ENCODE data around the gene ELMO1. TPM values are rescaled to one million over a fixed set of nuclear protein-coding genes. Genes with fewer than 3 reads are reported as not detected.

The ELMO1 gene
- total and polyA plus RNA-seq, 2 of the 13 experiments (the other 11 are each of a cell fraction or from before 2014, with no cell fraction given), result 0.11 to 0.17 TPM

DNA sequence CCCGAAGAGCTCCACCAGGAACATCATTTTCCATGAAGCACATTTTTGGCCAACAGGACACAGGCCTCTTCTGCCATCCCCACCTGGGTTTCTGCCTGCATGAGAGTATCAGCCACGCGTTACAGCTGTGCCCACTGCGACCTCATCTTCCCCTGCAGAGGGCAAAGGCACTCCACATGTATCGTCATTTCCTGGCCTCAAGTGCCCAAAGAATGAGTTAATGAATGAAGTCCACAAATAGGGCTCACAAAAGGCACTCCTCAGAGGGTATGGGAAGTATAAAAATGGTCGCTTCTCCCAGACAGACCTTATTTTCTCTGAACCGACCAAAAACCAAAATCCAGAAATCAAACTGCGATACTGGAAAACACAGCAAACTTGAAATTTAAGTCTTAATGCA is 18.5 kb downstream of the ELMO1 start (continued):
- no peak for TF ChIP-seq KLF15 (CRISPR knock-in tag; IDR thresholded peaks at IDR 0.05; ENCODE audit: borderline replicate concordance)

DNA sequence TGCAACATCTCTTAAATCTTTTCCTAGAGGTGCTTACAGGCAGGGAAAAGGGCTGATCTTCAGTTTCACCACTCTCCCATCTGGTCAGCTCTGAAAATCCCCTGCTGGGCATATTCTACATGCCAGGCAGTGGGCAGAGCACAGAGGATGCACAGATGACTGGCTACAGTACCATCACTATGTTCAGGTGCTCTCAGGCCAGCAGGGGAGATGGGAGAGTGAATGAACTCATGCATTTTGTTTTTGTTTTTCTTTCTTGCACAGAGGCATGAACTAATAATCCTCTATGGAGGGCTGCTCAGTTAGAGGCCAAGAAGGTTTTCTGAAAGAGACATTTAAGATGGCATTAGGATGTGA is 19.3 kb downstream of the ELMO1 start:
- H3K4me1 ChIP-seq (ENCODE audit: insufficient read depth, low read length), result no peaks in the 10 kb centered on the region
- H3K9ac ChIP-seq (ENCODE audit: insufficient read depth, low read depth, low read length), result no peak overlapping the region
- no peaks in the 10 kb centered on the region for H3K36me3 ChIP-seq (replicated peaks in 1 of 2; ENCODE audit: control insufficient read depth in 1 of 2, insufficient read depth in 2 of 2, low read length in 2 of 2)
- no peak for TF ChIP-seq EHMT2 (IDR thresholded peaks at IDR 0.05; ENCODE audit: borderline replicate concordance, low read depth, low read length)
- TF ChIP-seq RFX5 (IDR thresholded peaks at IDR 0.05; ENCODE audit: low read depth, low read length), result no peak
- TF ChIP-seq ZNF75D (CRISPR knock-in tag; IDR thresholded peaks at IDR 0.05; ENCODE audit: borderline replicate concordance), result no peak
- no peak for TF ChIP-seq ZBTB21 (CRISPR knock-in tag; IDR thresholded peaks at IDR 0.05)
- TF ChIP-seq, protein P1, sequence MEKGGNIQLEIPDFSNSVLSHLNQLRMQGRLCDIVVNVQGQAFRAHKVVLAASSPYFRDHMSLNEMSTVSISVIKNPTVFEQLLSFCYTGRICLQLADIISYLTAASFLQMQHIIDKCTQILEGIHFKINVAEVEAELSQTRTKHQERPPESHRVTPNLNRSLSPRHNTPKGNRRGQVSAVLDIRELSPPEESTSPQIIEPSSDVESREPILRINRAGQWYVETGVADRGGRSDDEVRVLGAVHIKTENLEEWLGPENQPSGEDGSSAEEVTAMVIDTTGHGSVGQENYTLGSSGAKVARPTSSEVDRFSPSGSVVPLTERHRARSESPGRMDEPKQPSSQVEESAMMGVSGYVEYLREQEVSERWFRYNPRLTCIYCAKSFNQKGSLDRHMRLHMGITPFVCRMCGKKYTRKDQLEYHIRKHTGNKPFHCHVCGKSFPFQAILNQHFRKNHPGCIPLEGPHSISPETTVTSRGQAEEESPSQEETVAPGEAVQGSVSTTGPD (CRISPR knock-in tag; IDR thresholded peaks at IDR 0.05), result no peak
- TF ChIP-seq REL (CRISPR knock-in tag; conservative IDR thresholded peaks at IDR 0.05), result no peak
- no peak for TF ChIP-seq BORCS8-MEF2B (CRISPR knock-in tag; IDR thresholded peaks at IDR 0.05)
- no peak for TF ChIP-seq TRIM24 (CRISPR knock-in tag; IDR thresholded peaks at IDR 0.05)
- CTCF ChIA-PET (ENCODE audit: low intra/inter-chr PET ratio, low total read pairs), result no interaction called here
- POLR2A ChIA-PET, result no interaction called here
- DNase-seq (ENCODE audit: low spot score) (no peak), ATAC-seq (no peak), FAIRE-seq (no peak)
- H3K79me2 ChIP-seq (ENCODE audit: insufficient read depth, low read length), result no peaks in the 10 kb centered on the region
- H3K4me2 ChIP-seq (ENCODE audit: low read depth, low read length), result no peak overlapping the region
- H4K20me1 ChIP-seq (ENCODE audit: insufficient read depth, low read length), result no peaks in the 10 kb centered on the region
- H3K9me3 ChIP-seq (ENCODE audit: low read length), result no peaks in the 10 kb centered on the region
- no peak overlapping the region for H3K27ac ChIP-seq (ENCODE audit: extremely low read length, insufficient read depth, low read length)
- no peak overlapping the region for H2AFZ ChIP-seq (ENCODE audit: low read length)
- BruUV-seq (replicated peaks), result no TSS peak
- no peak overlapping the region for H3K4me3 ChIP-seq (replicated peaks in 1 of 3; ENCODE audit: insufficient read depth in 1 of 3, low read depth in 2 of 3, low read length in 3 of 3)
- intact Hi-C loops (cut with micrococcal nuclease; ENCODE audit: unreplicated experiment) (no loop called here), in situ Hi-C loops (cut with HindIII; ENCODE audit: extremely low pct_ligation_motif_present, low pct_unique_long_range_greater_than_20kb) (no loop called here)
- no peaks in the 10 kb centered on the region for H3K27me3 ChIP-seq (ENCODE audit: control insufficient read depth in 1 of 2, insufficient read depth in 2 of 2, low read length in 2 of 2)

Data from HepG2 (cell line).